ENCODE measurements around the gene ST8SIA4.

Gene ST8SIA4

GRCh38 chr5:100779669-100780375 lies 123.3 kb downstream of the ST8SIA4 start:
- DNase-seq, result peak in 1 of 5 donors; percentile 29

GRCh38 chr5:100777680-100778300 lies 125.3 kb downstream of the ST8SIA4 start:
- peak in 1 of 5 donors; percentile 41 for DNase-seq

GRCh38 chr5:100775533-100775855 lies 127.6 kb downstream of the ST8SIA4 start:
- no peak for DNase-seq

GRCh38 chr5:100772548-100772947 lies 130.5 kb downstream of the ST8SIA4 start:
- DNase-seq, result no peak

GRCh38 chr5:100772006-100772405 lies 131.1 kb downstream of the ST8SIA4 start:
- DNase-seq, result no peak

GRCh38 chr5:100771181-100771580 lies 131.9 kb downstream of the ST8SIA4 start:
- DNase-seq, result no peak

- no peak for DNase-seq
Observed at GRCh38 chr5:100768221-100768620, 134.9 kb downstream of the ST8SIA4 start.

GRCh38 chr5:100762995-100763394 lies 140.1 kb downstream of the ST8SIA4 start:
- DNase-seq, result no peak

GRCh38 chr5:100762108-100762507 lies 141.0 kb downstream of the ST8SIA4 start:
- no peak for DNase-seq

- DNase-seq, result no peak
Observed at GRCh38 chr5:100761192-100761591, 141.9 kb downstream of the ST8SIA4 start.

- DNase-seq, result no peak
Observed at GRCh38 chr5:100760688-100761087, 142.4 kb downstream of the ST8SIA4 start.

- no peak for DNase-seq
Observed at GRCh38 chr5:100758780-100759179, 144.3 kb downstream of the ST8SIA4 start.

GRCh38 chr5:100758306-100758705 lies 144.8 kb downstream of the ST8SIA4 start:
- DNase-seq, result no peak

- DNase-seq, result no peak
Observed at GRCh38 chr5:100757618-100758017, 145.5 kb downstream of the ST8SIA4 start.
